Stimulated activated CD8-positive, alpha-beta memory T cell treated with anti-CD3 and anti-CD28 coated beads, Interleukin-7, amount 100 ng/mL, for 24 hours (primary cell): ENCODE data around the gene RGL4.
"Not testable (repeated sequence)": the region's sequence is repeated elsewhere in the genome, so short reads cannot be mapped to it uniquely, and the experiment has no call there.

ENCODE experiments used
- DNase-seq: peaks from one replicate; pipeline ENCODE4 v3.0.0-alpha.2; 2020; ENCODE audit warnings: low read depth

RGL4 gene

DNA sequence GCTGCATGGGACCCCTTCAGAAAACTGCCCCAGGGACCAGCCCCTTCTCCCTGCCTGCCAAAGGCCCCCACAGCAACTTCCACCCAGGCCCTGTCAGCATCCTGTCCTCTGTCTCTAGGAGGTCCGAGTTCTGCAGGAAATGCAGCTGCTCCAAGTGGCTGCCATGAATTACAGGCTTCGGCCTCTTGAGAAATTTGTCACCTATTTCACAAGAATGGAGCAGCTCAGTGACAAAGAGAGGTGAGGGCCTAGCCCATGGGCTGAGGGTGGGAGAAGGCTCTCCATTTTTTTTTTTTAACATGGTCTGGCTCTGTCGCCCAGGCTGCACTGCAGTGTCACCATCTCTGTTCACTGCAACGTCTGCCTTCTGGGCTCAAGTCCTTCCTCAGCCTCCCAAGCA is 7.3 kb downstream of the RGL4 start:
- DNase-seq: no peak

DNA sequence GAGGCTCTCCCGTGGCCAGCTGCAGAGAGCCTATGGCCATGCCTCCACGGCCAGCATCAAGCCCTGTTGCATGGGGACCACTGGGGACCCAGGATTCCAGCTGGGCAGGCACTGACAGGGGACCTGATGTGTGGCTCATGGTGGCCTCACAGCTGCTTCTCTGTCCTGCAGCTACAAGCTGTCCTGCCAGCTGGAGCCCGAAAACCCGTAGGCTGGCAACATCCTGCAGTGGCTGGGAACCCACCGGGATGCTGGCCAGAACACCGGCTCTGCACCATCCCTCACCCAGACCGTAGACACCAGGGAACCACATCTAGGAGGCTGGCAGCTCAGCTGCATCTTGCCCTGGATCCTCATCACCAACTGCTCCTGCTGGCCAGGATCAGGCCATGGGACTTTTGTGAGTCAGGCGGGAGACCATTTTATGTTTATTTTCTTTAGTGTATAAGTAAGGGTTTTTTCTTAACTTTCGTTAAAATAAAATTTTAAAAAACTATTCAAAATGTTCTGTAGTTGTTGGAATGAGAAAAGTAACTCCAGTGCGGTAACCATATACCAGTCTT is 7.9 kb downstream of the RGL4 start:
- DNase-seq: no peak

DNA sequence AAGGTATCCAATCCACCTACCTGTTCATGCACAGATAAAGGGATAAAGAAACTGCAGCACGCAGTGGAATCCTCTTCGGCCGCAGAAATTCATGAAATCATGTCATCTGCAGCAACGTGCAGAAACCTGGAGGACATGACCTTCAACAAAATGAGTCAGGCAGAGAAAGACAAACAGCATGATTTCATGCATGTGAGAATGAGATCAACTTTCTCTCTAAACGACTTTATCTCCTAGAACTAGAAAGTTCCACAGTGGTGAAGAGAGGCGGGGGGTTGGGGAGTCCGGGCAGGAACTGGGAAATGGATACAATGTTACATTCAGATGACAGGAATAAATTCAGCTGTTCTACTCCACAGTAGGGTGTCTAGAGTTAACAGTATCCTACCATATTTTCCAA is 9.9 kb downstream of the RGL4 start:
- DNase-seq: no peak

DNA sequence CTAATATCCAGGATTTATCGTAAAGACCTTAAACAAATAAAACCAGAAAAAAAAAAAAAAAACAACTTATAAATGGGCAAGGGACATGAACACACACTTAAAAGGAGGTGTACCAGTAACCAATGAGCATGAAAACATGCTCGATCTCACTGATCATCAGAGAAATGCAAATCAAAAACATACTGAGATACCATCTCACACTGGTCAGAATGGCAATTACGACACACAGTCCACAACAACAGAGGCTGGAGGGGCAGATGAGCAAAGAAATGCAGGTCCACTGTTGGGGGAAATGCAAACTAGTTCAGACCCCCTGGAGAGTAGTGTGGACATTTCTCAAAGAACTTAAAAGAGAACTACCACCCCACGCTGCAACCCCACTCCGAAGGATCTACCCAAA is 13.2 kb downstream of the RGL4 start:
- no peak for DNase-seq

DNA sequence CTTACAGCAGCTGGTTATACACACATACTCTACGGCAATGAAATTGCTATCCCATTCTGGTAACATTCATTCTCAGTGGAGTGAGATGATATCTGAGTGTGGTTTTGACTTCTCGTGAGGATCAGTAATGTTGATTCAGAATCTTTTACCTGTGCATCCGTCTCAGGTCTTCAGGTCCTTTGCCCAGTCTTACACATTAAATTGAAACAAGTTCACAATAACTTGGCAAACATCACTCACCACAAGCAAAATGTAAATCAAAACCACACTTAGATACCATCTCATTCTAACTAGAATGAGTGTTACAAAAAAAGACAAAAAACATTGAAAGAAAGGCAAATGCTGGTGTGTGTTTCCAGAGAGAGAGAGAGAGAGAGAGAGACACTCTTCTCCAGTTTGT is 14.0 kb downstream of the RGL4 start:
- DNase-seq: no peak

- no peak for DNase-seq
Measured at GRCh38 chr22:23705358-23705757, 14.5 kb downstream of the RGL4 start.

DNA sequence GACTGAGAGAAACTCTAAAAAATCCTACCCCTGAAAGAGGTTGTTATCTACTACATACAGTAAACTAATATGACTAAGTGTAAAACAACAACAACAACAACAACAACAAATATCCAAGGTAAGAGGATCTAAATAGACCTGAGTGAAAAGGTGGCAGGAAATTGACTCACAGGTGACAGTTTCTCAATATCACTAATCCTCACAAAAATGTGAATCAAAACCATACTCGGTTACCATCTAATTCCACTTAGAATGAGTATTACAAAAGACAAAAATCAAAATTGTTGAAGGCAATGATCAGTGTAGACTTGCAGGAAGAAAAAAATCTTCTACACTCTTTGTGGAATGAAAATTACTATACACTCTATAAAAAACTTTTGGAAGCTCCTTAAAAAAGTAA is 17.5 kb downstream of the RGL4 start:
- DNase-seq: no peak

- DNase-seq: no peak
Measured at GRCh38 chr22:23709107-23709506, 18.3 kb downstream of the RGL4 start.

- DNase-seq: no peak
Measured at GRCh38 chr22:23712256-23712655, 21.4 kb downstream of the RGL4 start.

- DNase-seq: no peak
Measured at GRCh38 chr22:23713696-23714595, 23.1 kb downstream of the RGL4 start.

DNA sequence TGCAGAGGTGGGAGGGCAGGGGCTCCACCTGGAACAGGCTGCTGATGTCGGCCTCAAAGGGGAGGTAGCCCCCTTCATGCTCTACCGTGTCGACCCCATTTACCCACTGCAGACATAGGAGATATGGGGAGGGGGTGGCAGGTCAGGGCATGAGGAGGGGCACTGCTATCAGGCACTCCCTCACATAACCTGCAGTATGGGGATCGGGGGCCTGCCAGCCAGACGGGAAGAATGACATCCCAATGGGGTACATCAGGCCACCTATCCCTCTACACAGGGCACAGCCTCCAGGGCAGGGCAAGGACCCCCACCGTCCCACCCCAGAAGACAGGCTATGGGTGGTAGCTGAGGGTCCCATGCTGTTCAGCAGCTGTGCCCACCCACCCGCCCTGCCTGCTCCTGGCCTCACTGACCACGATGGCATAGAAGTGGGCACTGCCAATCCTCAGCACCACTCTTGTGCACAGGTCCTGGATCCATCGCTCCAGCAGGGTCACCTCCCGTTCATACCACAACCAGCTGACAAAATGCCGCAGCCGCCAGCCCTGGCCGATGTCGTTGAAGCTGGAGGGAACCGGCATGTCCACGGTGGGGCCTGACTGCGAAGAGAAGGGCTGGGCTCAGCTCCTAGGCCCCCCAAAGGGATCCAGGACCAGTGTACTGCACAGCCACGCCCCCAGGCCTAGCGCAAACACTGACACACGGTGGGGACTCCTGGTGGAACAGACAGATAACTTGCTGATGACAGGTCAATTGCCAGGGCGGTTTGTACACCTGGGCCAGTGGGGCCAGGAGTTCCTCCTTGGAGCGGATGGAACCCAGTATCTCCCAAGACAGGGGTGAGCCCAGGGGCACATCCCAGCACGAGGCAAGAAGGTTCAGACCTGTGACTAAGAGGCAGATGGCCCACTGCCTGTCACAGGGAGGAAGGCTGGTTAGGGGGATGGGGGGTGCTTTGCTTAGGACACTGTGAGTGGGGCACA is 24.1 kb downstream of the RGL4 start:
- no peak for DNase-seq

DNA sequence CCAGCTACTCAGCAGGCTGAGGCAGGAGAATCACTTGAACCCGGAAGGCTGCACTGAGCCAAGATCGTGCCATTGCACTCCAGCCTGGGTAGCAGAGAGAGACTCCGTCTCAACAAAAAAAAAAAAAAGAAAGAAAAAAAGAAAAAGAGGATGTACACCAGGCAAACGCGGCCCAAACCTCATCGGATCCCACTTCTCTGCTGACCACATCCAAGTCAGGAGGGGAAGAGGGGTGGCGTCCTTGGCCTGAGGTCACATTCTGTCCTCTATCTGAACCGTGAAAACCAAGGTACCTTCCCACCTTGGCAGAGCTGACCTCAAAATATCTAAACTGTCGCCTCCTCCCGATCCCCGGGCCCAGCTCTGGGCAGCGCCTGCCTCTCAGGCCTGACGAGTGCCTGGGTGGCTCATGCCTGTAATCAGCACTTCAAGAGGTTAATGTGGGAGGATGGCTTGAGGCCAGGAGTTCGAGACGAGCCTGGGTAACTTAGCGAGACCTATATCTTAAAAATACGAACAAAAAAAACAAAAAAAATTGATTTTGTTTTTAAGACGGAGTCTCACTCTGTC is 25.1 kb downstream of the RGL4 start:
- DNase-seq: no peak

GRCh38 chr22:23716811-23717801 is 26.3 kb downstream of the RGL4 start:
- DNase-seq: peak; percentile 61

GRCh38 chr22:23718371-23719165 is 27.8 kb downstream of the RGL4 start:
- DNase-seq: no peak

- DNase-seq: no peak
Measured at GRCh38 chr22:23720855-23721254, 30.0 kb downstream of the RGL4 start.

DNA sequence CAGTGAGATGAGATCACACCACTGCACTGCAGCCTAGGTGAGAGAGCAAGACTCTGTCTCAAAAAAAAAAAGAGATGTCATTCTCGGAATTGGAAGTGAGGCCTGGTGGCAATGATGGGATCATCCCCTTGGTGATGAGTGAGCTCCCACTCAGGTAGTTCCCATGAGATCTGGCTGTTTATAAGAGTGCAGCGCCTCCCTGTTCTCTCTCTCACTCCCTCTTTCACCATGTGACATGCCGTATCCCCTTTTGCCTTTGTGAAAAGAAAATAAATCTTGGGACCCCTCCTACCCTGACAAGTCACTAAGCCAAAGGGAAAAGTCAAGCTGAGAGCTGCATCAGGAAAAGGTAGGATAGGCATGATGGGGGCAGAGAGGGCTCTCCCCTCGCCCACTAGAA is 31.3 kb downstream of the RGL4 start:
- DNase-seq: no peak

DNA sequence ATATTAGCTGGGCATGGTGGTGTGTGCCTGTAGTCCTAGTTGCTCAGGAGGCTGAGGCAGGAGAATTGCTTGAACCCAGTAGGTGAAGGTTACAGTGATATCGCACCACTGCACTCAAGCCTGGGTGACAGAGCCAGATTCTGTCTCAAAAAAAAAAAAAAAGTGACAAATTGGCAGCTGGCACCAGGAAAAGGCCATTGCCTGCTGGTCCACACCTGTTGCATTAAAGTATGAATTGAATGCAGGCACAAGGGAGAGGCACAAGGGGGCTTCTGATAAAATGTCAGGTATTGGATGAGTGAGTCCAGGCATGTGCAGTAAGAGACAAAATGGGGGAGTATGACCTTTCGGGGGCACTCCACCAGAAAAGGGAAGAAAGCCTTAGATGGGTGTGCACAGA is 31.9 kb downstream of the RGL4 start:
- no peak for DNase-seq

- not testable (repeated sequence) for DNase-seq
Measured at GRCh38 chr22:23728108-23728507, 37.3 kb downstream of the RGL4 start.

GRCh38 chr22:23737696-23738095 is 46.9 kb downstream of the RGL4 start:
- DNase-seq: no peak
